ENCODE data around the gene DUOX2.
A peak's percentile ranks its signal among the peaks of the same experiment; 100 is the strongest.
"Not testable (repeated sequence)": the region's sequence is repeated elsewhere in the genome, so short reads cannot be mapped to it uniquely, and the experiment has no call there.

Gene DUOX2

DNA sequence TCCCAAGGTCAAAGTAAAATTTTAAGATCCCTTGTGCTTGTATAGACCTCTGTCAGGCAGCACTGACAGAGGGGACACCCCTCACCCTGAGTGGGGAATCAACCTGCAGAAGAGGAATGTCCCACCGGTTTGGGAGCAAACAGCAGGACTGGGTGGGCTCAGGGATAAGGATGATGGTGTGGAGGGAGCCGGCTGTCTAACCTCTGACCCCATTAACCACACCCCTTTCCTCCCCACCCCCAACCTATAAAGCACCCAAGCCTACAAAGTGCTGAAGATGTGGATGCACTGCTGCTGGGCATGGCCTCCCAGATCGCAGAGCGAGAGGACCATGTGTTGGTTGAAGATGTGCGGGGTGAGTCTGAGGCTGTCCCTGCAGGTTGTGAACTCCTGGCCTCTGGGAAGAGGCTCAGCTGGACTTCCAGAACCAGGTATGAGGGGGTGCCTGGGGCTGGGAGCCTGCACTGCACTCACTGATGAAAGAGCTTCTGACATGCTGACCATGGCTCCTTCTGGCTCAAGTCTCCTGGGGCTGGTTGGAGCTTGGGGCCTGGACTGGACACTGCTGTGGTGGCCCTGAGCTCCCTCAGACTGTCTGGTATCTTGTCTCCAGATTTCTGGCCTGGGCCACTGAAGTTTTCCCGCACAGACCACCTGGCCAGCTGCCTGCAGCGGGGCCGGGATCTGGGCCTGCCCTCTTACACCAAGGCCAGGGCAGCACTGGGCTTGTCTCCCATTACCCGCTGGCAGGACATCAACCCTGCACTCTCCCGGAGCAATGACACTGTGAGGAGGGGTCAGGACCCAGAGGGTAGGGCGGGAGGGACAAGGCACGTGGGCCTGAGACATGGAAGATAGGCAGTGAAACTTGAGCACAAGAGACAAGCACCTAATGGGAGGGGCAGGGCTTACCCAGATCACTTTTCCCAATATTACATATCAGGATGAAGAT is 25.1 kb upstream of the DUOX2 start:
- DNase-seq = no peak

DNA sequence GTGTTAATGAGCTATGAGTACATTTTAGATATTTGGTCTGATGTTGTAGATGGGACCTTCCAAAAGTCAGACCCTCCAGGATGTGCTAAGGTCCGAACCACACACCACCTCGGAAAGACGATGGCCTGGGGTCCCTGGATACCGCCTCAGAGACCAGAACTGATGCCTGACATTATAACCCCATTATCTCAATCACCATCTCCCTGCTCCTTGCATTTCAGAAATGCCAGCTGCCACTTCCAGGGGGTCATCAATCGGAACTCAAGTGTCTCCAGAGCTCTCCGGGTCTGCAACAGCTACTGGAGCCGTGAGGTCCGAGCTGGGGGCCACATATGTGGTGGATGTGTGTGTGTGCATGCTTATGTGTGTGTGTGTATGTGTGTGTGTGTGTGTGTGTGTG is 23.7 kb upstream of the DUOX2 start:
- no peak for DNase-seq

DNA sequence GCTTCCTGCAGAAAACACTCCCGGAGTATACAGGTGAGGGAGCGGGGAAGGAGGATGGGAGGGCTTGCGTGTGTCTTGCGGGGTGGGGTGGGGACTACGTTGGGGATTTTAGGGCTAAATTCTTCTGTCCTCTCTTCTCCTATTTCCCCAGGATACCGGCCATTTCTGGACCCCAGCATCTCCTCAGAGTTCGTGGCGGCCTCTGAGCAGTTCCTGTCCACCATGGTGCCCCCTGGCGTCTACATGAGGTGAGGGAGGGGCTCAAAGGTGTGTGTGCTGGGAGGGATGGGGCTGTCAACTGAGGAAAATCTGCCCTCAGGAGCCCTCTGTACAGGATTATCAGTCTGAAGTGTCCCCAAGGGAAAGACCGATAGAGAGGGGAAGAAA is 22.4 kb upstream of the DUOX2 start:
- DNase-seq = no peak

DNA sequence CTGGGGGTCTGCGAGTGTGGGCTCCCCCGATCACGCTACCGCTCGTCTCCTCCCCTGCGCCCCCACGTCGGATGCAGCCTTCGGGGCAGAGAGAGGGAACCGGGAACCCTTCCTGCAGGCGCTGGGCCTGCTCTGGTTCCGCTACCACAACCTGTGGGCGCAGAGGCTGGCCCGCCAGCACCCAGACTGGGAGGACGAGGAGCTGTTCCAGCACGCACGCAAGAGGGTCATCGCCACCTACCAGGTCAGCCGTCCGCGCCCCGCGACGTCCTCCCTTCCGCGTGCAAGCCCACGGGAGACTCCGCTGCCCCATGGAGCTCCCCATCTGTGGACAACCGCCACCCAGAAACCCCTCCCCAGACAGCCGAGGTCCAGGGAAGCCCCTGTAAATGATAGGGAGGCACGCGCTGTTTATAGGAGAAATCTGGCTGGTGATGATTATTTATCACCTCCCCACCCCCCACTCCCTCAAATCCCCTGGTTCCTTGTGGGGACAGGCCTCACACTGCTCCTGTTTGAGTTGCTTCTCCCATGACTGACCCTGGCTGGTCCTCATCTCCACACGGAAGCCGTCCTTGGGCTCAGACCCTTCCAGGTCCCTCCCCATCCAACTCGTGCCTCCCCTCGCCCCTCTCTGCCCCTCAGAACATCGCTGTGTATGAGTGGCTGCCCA is 21.9 kb upstream of the DUOX2 start:
- DNase-seq = not testable (repeated sequence)

DNA sequence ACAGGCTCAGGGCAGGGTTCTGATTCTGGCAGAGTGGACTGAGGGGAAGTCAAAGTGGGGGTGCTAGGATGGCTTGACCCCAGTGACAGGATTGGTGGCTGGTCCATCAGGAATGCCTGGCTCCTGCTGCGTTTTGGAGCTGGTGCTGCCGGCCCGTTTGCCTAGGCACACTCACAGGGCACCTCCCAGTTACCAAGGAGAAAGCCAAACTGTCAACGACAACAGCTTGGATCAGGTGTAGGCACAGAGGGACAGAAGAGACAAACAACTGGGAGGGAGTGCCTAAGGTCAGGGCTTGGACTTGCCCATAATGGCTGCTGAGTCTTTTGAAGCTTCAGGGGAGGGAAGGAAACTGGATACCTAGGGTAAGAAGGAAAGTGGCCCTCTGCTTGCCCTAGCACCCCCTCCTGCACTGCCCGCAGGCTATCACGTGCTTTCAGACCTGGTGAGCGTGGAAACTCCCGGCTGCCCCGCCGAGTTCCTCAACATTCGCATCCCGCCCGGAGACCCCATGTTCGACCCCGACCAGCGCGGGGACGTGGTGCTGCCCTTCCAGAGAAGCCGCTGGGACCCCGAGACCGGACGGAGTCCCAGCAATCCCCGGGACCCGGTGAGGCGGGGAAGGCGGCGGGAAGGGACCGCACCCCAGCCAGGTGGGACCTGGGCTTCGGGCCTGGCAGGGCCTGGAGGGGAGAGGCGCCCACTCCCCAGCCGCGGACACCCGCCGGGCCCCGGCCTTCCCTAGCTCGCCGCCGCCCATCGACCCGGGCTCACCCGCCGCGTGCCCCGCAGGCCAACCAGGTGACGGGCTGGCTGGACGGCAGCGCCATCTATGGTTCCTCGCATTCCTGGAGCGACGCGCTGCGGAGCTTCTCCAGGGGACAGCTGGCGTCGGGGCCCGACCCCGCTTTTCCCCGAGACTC is 21.0 kb upstream of the DUOX2 start:
- DNase-seq = no peak

DNA sequence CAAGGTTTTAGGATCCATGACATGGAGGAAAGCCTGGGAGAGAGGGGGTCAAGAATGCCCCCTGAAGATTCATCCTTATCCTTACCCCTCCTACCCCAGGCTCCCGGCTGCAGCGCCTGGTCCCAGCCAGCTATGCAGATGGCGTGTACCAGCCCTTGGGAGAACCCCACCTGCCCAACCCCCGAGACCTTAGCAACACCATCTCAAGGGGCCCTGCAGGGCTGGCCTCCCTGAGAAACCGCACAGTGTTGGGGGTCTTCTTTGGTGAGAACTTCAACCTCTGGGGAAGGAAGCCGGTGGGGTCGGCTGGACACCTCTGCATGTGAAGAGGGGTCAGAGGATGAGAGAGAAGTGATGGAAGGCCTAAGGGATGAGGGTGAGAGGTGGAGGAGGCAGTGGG is 20.1 kb upstream of the DUOX2 start:
- DNase-seq = no peak

DNA sequence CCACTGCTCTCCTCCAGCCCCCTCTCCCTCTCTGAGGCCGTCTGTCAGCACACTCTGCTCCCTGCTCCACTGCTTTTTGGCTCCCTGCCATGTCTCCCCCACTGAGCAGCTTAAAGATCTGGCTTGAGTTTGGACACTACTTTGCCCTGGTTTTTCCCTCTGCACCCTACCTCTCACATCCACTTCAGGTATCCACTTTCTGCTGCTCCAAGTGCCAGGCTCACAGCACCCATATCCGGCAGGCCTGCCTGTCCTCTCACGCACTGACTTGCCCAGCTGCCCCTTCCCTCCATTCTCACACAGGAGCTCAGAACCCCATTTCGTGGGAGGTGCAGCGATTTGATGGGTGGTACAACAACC is 19.6 kb upstream of the DUOX2 start:
- DNase-seq = no peak

DNA sequence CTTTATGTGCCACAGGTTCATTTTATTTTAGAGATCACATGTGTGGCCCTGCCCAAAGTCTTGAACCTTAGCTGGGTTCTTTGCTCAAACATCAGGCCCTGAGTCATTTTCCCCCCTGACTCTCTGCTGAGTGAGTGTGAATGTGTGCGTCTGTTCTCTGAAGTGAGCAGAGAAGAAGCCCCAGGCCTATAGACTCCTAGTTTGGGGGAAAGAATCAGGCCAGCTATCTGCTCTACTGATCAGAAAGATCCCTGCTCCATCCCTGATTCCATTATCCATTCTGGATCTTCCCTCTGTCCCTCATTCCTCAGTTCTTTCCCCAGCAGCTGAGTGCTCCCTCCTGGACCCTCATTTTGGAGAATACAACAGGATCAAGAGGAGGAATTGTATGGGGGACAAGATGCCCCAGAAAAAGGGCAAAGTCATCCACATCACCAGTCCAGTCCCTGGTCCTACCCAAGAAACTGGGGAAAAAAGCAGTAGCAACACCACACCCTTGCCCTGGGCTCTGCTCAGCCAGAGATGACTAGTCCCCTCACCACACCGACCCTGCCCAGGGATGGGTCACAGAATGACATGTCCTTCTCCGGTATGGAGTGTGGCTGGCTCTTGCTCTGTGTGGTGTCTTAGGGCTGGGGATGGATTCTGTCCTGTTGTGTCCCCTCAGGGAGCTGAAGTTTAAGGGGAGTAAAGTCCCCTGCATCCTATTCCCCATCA is 19.0 kb upstream of the DUOX2 start:
- DNase-seq = no peak

DNA sequence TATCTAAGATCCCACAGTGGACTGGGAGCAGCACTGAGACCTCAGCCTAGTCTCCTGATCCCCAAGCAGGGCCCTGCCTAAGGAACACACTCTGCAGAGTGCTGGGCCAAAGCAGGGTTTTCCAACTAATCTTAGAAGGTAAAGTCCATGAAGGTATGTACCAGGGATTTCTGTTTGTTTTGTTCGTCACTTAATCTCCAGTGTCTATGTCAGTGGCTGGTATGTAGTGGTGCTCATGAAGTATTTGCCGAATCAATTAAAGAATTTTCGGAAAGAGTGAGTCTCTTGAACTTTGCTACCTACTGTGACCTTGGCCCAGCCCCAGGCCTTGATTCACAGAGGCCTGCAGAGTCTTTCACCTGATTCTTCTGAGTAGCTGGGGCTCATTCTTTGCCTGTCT is 17.5 kb upstream of the DUOX2 start:
- DNase-seq = no peak

DNA sequence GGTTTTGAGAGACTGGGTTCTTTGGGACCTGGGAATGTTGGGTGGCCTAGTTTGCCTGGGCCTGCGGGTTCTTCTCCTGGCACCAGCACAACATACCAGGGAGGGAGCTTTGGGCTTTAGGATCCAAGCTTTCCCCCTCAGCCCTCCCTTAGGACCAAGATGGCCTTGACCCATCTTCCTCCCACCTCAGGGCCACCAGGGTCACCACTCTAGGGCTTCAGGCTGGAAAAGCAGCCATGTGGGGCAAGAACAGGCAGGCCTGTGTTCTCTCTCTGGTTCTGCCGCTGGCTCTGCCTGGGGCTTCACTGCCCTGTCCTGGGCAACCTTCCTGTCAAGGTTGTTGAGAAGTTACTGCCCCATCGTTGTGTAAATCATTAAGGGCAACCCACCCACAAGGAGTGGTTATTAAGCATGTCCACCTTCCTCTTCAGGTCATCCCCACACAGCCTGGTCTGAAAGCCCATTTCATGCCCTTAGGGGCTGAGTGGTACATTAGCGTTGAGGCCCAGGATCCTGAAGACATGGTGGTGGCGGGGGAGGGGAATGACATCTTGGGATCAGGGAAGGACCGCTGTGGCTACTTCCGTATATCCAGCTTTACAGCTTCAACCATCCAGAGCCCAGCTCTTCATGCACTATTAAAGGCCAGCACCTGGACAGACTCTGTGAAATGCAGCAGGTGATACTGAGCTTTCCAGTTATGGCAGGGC is 16.5 kb upstream of the DUOX2 start:
- DNase-seq = no peak

DNA sequence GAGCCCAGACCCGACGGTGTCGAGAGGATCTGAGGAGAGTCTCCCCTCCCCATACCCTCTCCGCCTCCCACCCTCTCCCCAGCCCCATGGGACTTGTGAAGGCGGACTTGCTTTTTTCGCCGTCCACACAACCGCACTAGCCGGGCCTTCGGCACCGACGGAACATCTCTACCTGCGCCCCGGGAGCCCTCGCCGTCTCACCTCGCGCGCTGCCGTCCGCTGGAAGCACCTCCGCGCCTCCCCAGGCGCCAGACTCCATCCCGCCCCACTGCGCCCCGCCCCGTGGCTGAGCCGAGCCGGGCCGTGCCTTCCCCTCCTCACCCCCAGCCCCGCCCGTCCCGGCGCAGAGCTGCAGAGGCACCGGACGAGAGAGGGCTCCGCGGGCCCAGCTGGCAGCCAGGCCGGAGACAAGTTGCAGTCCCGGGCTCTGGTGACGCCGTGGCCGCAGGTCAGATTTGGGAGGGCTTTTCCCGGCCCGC is 15.7 kb upstream of the DUOX2 start, which contains the start of the genes DUOX1 and DUOXA1:
DUOX1 (plus strand) TSS at position 344 of the 479 bp plus-strand sequence. CDS start 1,973 bp downstream, outside the sequence.
DUOXA1 (minus strand) TSS at position 229 of the 479 bp plus-strand sequence. CDS start 6,865 bp downstream, outside the sequence.
- DNase-seq = peak in 1 of 2 donors; percentile 8

DNA sequence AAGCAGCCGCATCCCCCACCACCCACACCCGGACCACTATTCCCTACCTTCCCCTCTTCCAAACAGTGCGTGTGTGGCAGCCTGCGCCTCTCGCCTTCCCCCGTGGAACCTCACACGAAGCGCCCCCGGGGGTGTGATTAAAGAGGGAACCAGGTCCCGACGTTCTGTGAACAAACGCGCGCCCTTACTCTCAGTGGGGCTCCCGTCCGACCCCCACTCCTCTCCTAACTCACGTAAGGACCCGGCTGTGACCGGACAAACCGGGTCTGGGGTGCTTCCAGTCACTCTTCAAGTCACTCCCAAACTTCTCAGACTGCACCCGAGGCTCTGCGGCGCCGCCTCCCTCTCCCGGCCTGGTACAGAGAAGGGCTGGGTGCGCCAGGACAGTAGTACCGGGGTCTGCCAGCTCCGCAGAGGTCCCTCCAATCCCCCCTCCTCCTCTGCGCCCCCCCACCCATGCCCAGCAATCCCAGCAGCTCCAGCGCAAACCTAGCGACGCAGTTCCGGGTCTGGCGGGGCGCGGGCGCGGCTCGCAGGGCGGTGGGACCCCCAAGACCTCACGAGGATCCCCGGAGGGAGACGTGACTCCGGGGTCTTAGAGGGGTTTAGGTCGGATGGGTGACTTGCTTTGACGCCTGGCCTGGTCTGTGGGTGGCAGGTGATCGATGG is 15.1 kb upstream of the DUOX2 start:
- DNase-seq = no peak

DNA sequence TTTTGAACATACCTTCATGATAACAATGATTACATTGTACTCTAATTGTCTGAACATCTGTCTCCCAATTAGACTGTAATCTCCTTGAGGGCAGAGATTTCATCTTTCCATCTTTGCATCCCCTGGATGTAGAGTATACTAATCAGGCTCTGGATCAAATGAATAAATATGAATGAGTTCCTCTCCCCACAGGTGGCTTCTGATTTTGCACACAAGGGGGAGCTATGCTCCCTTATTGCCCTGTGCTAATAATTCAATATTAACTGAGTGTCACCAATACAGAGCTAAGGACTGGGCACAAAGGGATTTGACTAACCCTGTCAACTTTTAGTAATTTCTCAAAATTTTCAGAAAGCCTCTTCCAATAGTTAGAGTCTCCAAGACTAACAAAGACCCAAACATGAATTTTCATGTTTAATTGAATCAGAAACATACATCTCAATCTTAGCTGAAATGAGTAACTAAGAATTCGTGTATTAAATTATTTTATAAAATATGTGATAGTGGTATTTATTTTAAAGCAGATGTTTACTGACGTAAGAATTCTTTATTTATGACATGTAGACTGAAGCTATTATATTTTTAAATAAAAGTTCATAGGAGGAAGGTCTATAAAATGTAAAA is 12.7 kb upstream of the DUOX2 start:
- peak; percentile 39 to 65 for DNase-seq

DNA sequence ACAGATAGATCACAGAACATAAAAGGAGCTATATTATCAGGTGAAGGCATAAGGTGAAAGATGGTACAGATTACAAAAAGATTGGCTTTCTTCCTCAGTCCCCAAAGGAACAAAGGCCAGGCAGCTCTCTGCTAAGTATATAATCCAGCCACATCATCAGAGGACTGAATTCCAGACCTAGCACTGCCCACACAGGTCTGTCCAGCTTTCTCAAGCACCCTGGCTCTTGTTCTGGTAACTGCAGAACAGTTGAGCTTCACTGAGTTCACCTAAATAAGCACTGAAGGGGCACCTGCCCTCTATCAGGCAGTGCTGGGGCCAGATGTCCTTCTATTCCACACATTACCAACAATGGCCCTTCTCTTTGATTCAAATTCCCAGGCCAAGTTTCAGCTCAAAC is 9.4 kb upstream of the DUOX2 start:
- no peak for DNase-seq

DNA sequence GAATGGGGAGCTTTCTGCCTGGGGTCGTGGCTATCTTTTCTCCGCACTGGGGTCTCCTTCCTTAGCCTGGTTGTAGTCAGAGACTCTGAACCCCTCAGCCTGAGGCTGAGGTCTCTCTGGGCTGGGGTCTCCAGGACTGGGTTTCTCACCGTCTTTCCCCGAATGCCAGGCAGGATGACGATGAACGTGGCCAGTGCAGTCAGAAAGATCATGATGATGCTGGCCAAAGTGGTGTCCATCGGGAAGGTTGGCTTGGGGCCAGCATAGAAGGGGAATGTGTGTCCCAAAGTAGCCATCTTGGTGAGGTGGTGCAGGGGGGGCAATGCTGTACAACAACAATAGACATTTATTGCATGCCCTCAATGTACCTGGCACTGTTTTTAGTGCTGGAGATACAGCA is 8.7 kb upstream of the DUOX2 start:
- DNase-seq = no peak

DNA sequence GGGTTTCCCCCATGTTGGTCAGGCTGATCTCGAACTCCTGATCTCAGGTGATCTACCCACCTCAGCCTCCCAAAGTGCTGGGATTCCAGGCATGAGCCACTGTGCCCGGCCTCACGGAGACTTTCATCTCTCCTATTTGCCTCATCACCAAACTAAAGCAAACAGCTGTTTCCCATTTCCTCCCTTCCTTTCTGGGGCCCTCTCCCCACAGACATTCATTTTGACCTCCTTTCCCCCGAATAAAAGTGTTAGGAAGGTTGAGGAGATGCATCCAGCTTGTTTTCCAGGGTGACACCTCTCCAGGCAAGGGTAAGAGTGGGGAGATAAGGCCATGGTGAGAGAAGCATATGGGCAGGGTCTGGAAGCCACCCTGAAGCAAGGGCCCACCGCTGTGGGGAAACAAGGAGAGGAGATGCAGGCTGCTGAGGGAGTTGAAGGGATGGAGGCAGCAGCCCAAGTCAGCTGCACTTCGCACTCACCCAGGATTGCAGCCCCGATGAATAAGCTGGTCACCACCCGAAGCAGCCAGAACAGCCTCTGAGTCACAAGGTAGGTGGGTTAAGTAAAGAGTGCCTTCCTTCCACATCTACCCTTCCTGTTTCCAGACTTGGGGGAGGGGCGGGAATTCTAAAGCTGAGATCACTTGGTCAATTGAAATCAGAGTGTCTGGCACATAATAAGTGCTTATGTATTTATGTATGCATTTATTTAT is 7.9 kb upstream of the DUOX2 start:
- no peak for DNase-seq

DNA sequence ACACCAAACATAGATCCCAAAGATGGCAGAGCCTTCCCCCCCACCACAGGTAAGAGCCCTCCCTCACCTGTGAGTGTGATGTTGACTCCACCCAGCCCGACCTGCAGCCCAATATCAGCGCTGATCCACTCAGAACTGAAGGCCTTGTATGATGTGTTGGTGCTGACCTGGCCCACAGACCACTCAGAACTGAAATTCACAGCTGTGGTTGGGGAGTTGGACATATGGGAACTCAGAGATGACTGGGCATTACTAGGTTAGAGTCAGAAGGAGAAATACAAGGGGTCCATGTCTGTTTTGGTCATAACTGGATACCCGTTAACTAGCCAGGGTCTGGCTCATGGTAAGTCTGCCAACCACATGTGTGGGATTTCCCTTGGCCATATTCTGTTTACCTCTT is 7.0 kb upstream of the DUOX2 start:
- no peak for DNase-seq

DNA sequence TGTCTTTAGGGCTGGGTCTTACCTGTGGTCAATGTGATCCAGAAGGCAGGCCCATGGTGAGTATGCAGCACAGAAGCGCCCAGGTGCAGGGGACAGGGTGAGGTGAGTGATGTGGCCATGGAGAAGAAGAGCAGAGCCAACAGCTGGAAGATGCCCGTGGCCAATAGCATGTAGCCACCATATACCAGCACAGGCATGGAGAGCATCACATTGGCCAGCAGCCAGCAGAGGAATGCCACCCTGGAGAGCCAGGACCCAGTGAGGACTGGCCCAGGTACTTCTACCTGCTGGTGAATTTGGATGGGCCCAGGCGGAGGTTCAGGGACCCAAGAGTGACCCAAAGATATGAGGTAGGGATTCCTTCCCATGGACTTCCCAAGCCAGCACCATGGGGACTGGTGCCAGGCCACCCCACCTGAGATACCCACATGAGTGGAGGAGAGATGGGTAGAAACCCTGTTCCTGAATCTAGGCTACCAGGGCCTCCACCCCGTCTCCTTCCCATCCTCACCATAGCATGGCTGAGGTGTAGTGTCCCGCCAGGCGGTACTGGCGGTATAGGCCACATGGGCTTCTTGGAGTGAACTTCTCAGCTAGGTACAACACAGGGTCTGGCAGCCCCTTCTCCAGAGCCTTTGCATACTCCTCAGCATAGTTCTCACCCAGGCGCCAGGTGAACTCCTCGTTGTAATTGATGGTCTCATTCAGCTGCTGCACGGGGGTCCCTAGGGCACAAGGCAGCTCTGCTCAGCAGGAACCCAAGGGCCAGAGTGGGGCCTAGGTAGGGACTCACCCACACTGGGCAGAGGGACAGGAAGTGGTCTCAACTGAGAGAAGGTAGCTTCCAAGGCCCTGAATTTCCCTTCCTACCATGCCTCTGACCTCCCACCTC is 6.4 kb upstream of the DUOX2 start:
- DNase-seq = no peak

DNA sequence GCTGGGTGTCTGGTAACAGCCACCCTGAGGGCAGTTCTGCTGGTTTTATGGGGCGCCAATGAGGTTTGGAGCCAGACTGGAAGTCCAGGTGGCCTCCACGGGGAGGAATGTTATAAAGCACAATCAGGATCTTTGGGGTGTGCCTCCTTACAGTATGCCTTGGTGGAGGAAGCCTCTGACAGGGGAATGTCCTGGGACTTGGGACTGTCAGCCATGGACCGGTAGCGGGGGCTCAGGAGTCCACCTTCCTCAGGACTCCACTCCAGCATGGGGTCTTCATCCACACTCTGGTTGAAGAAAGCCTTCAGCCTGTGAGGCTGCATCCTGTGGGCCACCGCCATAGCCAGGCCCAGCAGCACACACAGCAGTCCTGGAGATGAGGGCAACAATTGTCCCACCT is 5.0 kb upstream of the DUOX2 start:
- no peak for DNase-seq

Measured in CD4-positive, alpha-beta T cell treated with Interleukin-4 for 1 hour (primary cell).